K562 (cell line): ENCODE data around the gene BRMS1. TPM values are rescaled to one million over a fixed set of nuclear protein-coding genes. Genes with fewer than 3 reads are reported as not detected.

Experiments used
- BRD4 ChIP-seq: fragments of 200-600 bp; sonication (generic); IDR thresholded peaks from 2 replicates; pipeline ENCODE4 v1.6.1; 2017; ENCODE audit warnings: inconsistent platforms
- BRF1 ChIP-seq: IDR thresholded peaks from 3 replicates; pipeline ENCODE4 v1.6.1; 2011; ENCODE audit warnings: borderline replicate concordance, mild to moderate bottlenecking; ENCODE audit not compliant: insufficient read length; ENCODE audit errors: extremely low read depth
- CSDE1 ChIP-seq, 2 experiments: fragments of 450-650 bp; IDR thresholded peaks; 2 replicates each; pipeline ENCODE4 v1.6.1; 2016; ENCODE audit warnings: mild to moderate bottlenecking in 1 of 2
- HDGF ChIP-seq: fragments of 450-650 bp; IDR thresholded peaks from 2 replicates; pipeline ENCODE4 v1.6.1; 2016
- IRF2 ChIP-seq: sonication (generic); formaldehyde crosslinking; IDR thresholded peaks from 2 replicates; pipeline ENCODE4 v1.8.1; 2022; ENCODE audit warnings: mild to moderate bottlenecking, missing genetic modification reagents
- U2AF2 ChIP-seq: fragments of 200-400 bp; formaldehyde crosslinking; optimal IDR thresholded peaks from 2 replicates; pipeline ENCODE3; 2017; ENCODE audit warnings: low read depth, mild to moderate bottlenecking, low read length
- ZFP36 ChIP-seq: fragments of 150-350 bp; IDR thresholded peaks from 2 replicates; pipeline ENCODE4 v1.6.1; 2018; ENCODE audit warnings: low read length, low read depth; ENCODE audit not compliant: partially characterized antibody
- polyA plus RNA-seq, 8 experiments: library from polyadenylated mRNA; depleted of rRNA in 4 of 8; stranded (reverse) in 5 of 8; unstranded in 3 of 8; fragments of >200 nt; fragmentation: Nextera tagmentation in 2 of 8; fragmentation: Illumina TruSeq in 1 of 8; extraction: Ambion mirVana in 2 of 8; extraction: Trizol in 1 of 8; gene quantifications; 2 replicates each; pipeline versions ENCODE4 v1.2.1 to v1.2.3, GENCODE V29; 2011 to 2014; ENCODE audit warnings: inconsistent platforms in 1 of 8, missing spikeins in 1 of 8
- total RNA-seq, 7 experiments: library from RNA; depleted of rRNA in 6 of 7; stranded (reverse); fragments of >200 nt in 6 of 7; fragmentation: Illumina TruSeq in 2 of 7; extraction: Trizol in 2 of 7; gene quantifications; 2 replicates each; pipeline versions ENCODE4 v1.2.1 to v1.2.3, GENCODE V29; 2011 to 2021; ENCODE audit warnings: low replicate concordance in 1 of 7
- TF ChIP-seq, protein P1 (sequence below): fragments of 200-800 bp; sonication (Bioruptor generic); IDR thresholded peaks from 2 replicates; pipeline ENCODE4 v1.6.1; 2017; ENCODE audit warnings: missing genetic modification characterization, missing compliant biosample characterization
- TF ChIP-seq, protein P2 (sequence below): fragments of 250-450 bp; sonication (Bioruptor Pico); IDR thresholded peaks from 2 replicates; pipeline ENCODE4 v1.5.0; 2021; ENCODE audit warnings: mild to moderate bottlenecking, borderline replicate concordance
- TF ChIP-seq, protein P3 (sequence below): sonication (generic); formaldehyde crosslinking; IDR thresholded peaks from 2 replicates; pipeline ENCODE4 v1.8.1; 2023; ENCODE audit warnings: mild to moderate bottlenecking, missing genetic modification reagents
- TF ChIP-seq, protein P4 (sequence below): fragments of 450-650 bp; IDR thresholded peaks from 2 replicates; pipeline ENCODE4 v1.7.1; 2018; ENCODE audit warnings: mild to moderate bottlenecking, low read depth; ENCODE audit not compliant: partially characterized antibody

BRMS1 gene
- total and polyA plus RNA-seq, 9 of the 15 experiments (the other 6 are each of a cell fraction or from before 2014, with no cell fraction given) = 2.2 to 78.8 (median 33.4) TPM

DNA sequence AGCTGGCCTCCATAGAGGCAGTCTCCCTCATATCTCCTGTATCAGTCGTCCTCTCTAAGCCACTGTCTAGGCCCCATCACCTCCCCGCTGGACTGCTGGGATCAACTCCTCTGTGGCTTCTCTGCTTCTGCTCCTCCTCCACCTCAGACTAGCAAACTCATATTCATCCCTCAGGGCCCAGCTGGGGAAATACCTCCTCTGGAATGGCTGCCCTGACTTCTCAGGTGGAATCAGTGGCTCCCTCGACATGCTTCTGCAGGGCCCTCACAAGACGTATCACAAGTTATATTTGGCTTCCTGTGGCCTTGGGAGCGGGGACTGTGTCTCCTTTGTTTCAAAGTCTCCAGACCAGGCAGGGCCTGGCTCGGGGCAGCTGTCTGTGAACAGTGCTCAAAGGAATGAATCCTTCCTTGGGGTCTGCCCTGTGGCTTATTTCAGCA lies 16.6 kb upstream of the BRMS1 start (continued):
- TF ChIP-seq, protein P1, sequence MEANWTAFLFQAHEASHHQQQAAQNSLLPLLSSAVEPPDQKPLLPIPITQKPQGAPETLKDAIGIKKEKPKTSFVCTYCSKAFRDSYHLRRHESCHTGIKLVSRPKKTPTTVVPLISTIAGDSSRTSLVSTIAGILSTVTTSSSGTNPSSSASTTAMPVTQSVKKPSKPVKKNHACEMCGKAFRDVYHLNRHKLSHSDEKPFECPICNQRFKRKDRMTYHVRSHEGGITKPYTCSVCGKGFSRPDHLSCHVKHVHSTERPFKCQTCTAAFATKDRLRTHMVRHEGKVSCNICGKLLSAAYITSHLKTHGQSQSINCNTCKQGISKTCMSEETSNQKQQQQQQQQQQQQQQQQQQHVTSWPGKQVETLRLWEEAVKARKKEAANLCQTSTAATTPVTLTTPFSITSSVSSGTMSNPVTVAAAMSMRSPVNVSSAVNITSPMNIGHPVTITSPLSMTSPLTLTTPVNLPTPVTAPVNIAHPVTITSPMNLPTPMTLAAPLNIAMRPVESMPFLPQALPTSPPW (CRISPR knock-in tag) = no peak
- TF ChIP-seq IRF2 (CRISPR knock-in tag) = no peak
- TF ChIP-seq HDGF = no peak
- TF ChIP-seq CSDE1 (IDR thresholded peaks at IDR 0.05) = no peak
- TF ChIP-seq BRD4 = no peak
- TF ChIP-seq, protein P2, sequence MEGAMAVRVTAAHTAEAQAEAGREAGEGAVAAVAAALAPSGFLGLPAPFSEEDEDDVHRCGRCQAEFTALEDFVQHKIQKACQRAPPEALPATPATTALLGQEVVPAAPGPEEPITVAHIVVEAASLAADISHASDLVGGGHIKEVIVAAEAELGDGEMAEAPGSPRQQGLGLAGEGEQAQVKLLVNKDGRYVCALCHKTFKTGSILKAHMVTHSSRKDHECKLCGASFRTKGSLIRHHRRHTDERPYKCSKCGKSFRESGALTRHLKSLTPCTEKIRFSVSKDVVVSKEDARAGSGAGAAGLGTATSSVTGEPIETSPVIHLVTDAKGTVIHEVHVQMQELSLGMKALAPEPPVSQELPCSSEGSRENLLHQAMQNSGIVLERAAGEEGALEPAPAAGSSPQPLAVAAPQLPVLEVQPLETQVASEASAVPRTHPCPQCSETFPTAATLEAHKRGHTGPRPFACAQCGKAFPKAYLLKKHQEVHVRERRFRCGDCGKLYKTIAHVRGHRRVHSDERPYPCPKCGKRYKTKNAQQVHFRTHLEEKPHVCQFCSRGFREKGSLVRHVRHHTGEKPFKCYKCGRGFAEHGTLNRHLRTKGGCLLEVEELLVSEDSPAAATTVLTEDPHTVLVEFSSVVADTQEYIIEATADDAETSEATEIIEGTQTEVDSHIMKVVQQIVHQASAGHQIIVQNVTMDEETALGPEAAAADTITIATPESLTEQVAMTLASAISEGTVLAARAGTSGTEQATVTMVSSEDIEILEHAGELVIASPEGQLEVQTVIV = no peak
- TF ChIP-seq U2AF2 = no peak
- no peak for TF ChIP-seq BRF1
- TF ChIP-seq ZFP36 = no peak
- TF ChIP-seq, protein P3, sequence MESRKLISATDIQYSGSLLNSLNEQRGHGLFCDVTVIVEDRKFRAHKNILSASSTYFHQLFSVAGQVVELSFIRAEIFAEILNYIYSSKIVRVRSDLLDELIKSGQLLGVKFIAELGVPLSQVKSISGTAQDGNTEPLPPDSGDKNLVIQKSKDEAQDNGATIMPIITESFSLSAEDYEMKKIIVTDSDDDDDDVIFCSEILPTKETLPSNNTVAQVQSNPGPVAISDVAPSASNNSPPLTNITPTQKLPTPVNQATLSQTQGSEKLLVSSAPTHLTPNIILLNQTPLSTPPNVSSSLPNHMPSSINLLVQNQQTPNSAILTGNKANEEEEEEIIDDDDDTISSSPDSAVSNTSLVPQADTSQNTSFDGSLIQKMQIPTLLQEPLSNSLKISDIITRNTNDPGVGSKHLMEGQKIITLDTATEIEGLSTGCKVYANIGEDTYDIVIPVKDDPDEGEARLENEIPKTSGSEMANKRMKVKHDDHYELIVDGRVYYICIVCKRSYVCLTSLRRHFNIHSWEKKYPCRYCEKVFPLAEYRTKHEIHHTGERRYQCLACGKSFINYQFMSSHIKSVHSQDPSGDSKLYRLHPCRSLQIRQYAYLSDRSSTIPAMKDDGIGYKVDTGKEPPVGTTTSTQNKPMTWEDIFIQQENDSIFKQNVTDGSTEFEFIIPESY (CRISPR knock-in tag) = no peak
- TF ChIP-seq, protein P4, sequence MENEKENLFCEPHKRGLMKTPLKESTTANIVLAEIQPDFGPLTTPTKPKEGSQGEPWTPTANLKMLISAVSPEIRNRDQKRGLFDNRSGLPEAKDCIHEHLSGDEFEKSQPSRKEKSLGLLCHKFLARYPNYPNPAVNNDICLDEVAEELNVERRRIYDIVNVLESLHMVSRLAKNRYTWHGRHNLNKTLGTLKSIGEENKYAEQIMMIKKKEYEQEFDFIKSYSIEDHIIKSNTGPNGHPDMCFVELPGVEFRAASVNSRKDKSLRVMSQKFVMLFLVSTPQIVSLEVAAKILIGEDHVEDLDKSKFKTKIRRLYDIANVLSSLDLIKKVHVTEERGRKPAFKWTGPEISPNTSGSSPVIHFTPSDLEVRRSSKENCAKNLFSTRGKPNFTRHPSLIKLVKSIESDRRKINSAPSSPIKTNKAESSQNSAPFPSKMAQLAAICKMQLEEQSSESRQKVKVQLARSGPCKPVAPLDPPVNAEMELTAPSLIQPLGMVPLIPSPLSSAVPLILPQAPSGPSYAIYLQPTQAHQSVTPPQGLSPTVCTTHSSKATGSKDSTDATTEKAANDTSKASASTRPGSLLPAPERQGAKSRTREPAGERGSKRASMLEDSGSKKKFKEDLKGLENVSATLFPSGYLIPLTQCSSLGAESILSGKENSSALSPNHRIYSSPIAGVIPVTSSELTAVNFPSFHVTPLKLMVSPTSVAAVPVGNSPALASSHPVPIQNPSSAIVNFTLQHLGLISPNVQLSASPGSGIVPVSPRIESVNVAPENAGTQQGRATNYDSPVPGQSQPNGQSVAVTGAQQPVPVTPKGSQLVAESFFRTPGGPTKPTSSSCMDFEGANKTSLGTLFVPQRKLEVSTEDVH = peak; percentile 49
